PC-3 (cell line): ENCODE data around the gene RMDN3. TPM values are rescaled to one million over a fixed set of nuclear protein-coding genes. Genes with fewer than 3 reads are reported as not detected.

Source experiments
- ATAC-seq: fragments of 200-7000 bp; cut with Tn5 transposase; 2 replicates; pipeline ENCODE4 v1.9.1; 2020; ENCODE audit warnings: mild to moderate bottlenecking, moderate library complexity
- BruUV-seq: library from RNA; stranded (reverse); fragments of 400-500 nt; replicated peaks from 2 replicates; lab custom pipeline; 2021; lab: Mats Ljungman, UMichigan
- CTCF ChIA-PET: fragments of 300-600 bp; sonication (Branson Sonifier 250); formaldehyde crosslinking; loops from one replicate; lab custom pipeline; 2022; ENCODE audit warnings: antibody characterized with exemption; lab: Charles Lee
- POLR2A ChIA-PET: fragments of 300-600 bp; sonication (Branson Sonifier 250); formaldehyde crosslinking; loops from one replicate; lab custom pipeline; 2022; ENCODE audit warnings: antibody characterized with exemption; ENCODE audit not compliant: unreplicated experiment; lab: Charles Lee
- DNase-seq: peaks from one replicate; pipeline ENCODE4 v3.0.0-alpha.2; 2015
- H2AFZ ChIP-seq: fragments of 300-600 bp; sonication (generic); 2 replicates; pipeline ENCODE4 v1.6.0; 2016; ENCODE audit warnings: antibody characterized with exemption, low read length
- H3F3A ChIP-seq: fragments of 300-600 bp; sonication (generic); one replicate; pipeline ENCODE4 v1.6.0; 2017; ENCODE audit warnings: antibody characterized with exemption, low read length, control low read depth, mild to moderate bottlenecking; ENCODE audit not compliant: unreplicated experiment
- H3K27ac ChIP-seq: fragments of 300-600 bp; sonication (generic); 2 replicates; pipeline ENCODE4 v1.5.1; 2016; ENCODE audit warnings: mild to moderate bottlenecking, low read length
- H3K27me3 ChIP-seq: fragments of 300-600 bp; sonication (generic); 2 replicates; pipeline ENCODE4 v1.6.1; 2016; ENCODE audit warnings: low read length, mixed read lengths
- H3K36me3 ChIP-seq: fragments of 300-600 bp; sonication (generic); 2 replicates; pipeline ENCODE4 v1.6.1; 2016; ENCODE audit warnings: low read depth, mixed run types, low read length, mixed read lengths
- H3K4me1 ChIP-seq: fragments of 300-600 bp; sonication (generic); 2 replicates; pipeline ENCODE4 v1.5.1; 2016; ENCODE audit warnings: low read length; ENCODE audit not compliant: insufficient read depth
- H3K4me2 ChIP-seq: fragments of 300-600 bp; sonication (generic); 2 replicates; pipeline ENCODE4 v1.6.0; 2016; ENCODE audit warnings: low read length
- H3K4me3 ChIP-seq: fragments of 300-600 bp; sonication (generic); 2 replicates; pipeline ENCODE4 v1.5.1; 2016; ENCODE audit warnings: mild to moderate bottlenecking, low read length, mixed read lengths
- H3K79me2 ChIP-seq: fragments of 300-600 bp; sonication (generic); 2 replicates; pipeline ENCODE4 v1.6.1; 2017; ENCODE audit warnings: low read length, mixed read lengths
- H3K9ac ChIP-seq: fragments of 300-600 bp; sonication (generic); 2 replicates; pipeline ENCODE4 v1.6.0; 2016; ENCODE audit warnings: mild to moderate bottlenecking, low read length
- H3K9me2 ChIP-seq: fragments of 300-600 bp; sonication (generic); replicated peaks from 2 replicates; pipeline ENCODE4 v1.6.1; 2016; ENCODE audit warnings: mixed run types, low read length, mixed read lengths
- H3K9me3 ChIP-seq: fragments of 300-600 bp; sonication (generic); 2 replicates; pipeline ENCODE4 v1.6.1; 2016; ENCODE audit warnings: low read length, mixed read lengths
- H4K20me1 ChIP-seq: fragments of 300-600 bp; sonication (generic); 2 replicates; pipeline ENCODE4 v1.6.1; 2016; ENCODE audit warnings: low read length, mixed read lengths
- CTCF ChIP-seq: fragments of 300-600 bp; sonication (generic); conservative IDR thresholded peaks from 2 replicates; pipeline ENCODE4 v1.5.1; 2017; ENCODE audit warnings: antibody characterized with exemption, low read depth, mild to moderate bottlenecking, low read length
- EZH2 ChIP-seq: fragments of 300-600 bp; sonication (generic); IDR thresholded peaks from one replicate; pipeline ENCODE4 v1.6.1; 2017; ENCODE audit warnings: antibody characterized with exemption, mild to moderate bottlenecking, low read length; ENCODE audit not compliant: unreplicated experiment
- EZH2phosphoT487 ChIP-seq: fragments of 300-600 bp; sonication (generic); IDR thresholded peaks from 2 replicates; pipeline ENCODE4 v1.6.1; 2018; ENCODE audit warnings: mild to moderate bottlenecking, antibody characterized with exemption, low read length, borderline replicate concordance
- intact Hi-C: fragments of 100-400 bp; cut with micrococcal nuclease; formaldehyde crosslinking; loops from 2 replicates; pipeline ENCODE4 v1.9.0; 2023
- total RNA-seq: library from RNA; depleted of rRNA; stranded (reverse); fragments of >200 nt; gene quantifications from 2 replicates; pipeline ENCODE4 v1.2.3, GENCODE V29; 2014

The RMDN3 gene
- total RNA-seq, 1 experiment from 2014 or later: 21.4 TPM

GRCh38 chr15:40747685-40748631 is 7.1 kb downstream of the RMDN3 start:
- Histone ChIP-seq H3K27ac (no peak overlapping the region), H3K79me2 (peaks cover 36% of the 10 kb centered on the region), H3K4me3 (no peak overlapping the region), H3F3A (peaks cover 3% of the 10 kb centered on the region), H2AFZ (no peak overlapping the region), H3K4me1 (peaks cover 5% of the 10 kb centered on the region), H3K9ac (no peak overlapping the region), H3K27me3 (no peaks in the 10 kb centered on the region), H3K9me3 (no peaks in the 10 kb centered on the region), H3K4me2 (no peak overlapping the region), H4K20me1 (no peaks in the 10 kb centered on the region), H3K36me3 (peaks cover 33% of the 10 kb centered on the region; the same call in 1 of the 2 replicates), H3K9me2 (no peaks in the 10 kb centered on the region)
- DNase-seq (no peak), ATAC-seq (no peak)
- no peak for TF ChIP-seq EZH2
- TF ChIP-seq EZH2phosphoT487: no peak
- TF ChIP-seq CTCF: no peak
- POLR2A ChIA-PET: no interaction called here
- intact Hi-C loops: loop anchor here (2.0 kb wide), 1 partner anchor 147 kb away; the partner anchor contains the start of gene VPS18
- CTCF ChIA-PET: interaction anchor here (1.7 to 2.2 kb wide), 2 partner anchors 21 to 29 kb away, joined by 9 to 14 read pairs; partner anchors contain the start of gene C15orf62
- no TSS peak for BruUV-seq

- H3K79me2 ChIP-seq: peaks cover 26% of the 10 kb centered on the region
- ChIA-PET CTCF (interaction anchor here (0.5 to 2.2 kb wide), 14 partner anchors 16 to 272 kb away, joined by 3 to 22 read pairs (median 6); partner anchors contain the start of genes C15orf62 and VPS18), POLR2A (no interaction called here)
- no peaks in the 10 kb centered on the region for H3K9me2 ChIP-seq
- no TSS peak for BruUV-seq
- TF ChIP-seq EZH2 (no peak), CTCF (no peak), EZH2phosphoT487 (no peak)
- intact Hi-C loops: loop anchor here (1.0 to 2.0 kb wide), 3 partner anchors 35 to 148 kb away; partner anchors contain the start of gene VPS18
- H3K27ac ChIP-seq: no peak overlapping the region
- no peak overlapping the region for H2AFZ ChIP-seq
- H3F3A ChIP-seq: peaks cover 3% of the 10 kb centered on the region
- H3K4me2 ChIP-seq: no peak overlapping the region
- H3K36me3 ChIP-seq: peaks cover 41% of the 10 kb centered on the region; the same call in 1 of the 2 replicates
- H3K9ac ChIP-seq: no peak overlapping the region
- H3K4me1 ChIP-seq: peaks cover 5% of the 10 kb centered on the region
- no peaks in the 10 kb centered on the region for H4K20me1 ChIP-seq
- no peak for ATAC-seq
- DNase-seq: no peak
- no peaks in the 10 kb centered on the region for H3K9me3 ChIP-seq
- H3K4me3 ChIP-seq: no peak overlapping the region
- H3K27me3 ChIP-seq: no peaks in the 10 kb centered on the region
Observed at GRCh38 chr15:40746916-40747418, 8.1 kb downstream of the RMDN3 start.
